DND-41 (cell line): ENCODE data around the gene SCTR.

Experiments
- ATAC-seq: fragments of 200-7000 bp; cut with Tn5 transposase; 3 replicates; pipeline ENCODE4 v1.9.1; 2021; ENCODE audit warnings: low read depth; ENCODE audit not compliant: insufficient read depth
- DNase-seq: peaks from one replicate; pipeline ENCODE4 v3.0.0-alpha.2; 2020
- H2AFZ ChIP-seq: 2 replicates; pipeline ENCODE4 v1.6.0; 2012; ENCODE audit warnings: low read depth, low read length
- H3K27ac ChIP-seq: 2 replicates; pipeline ENCODE4 v1.5.1; 2012; ENCODE audit warnings: low read length, inconsistent platforms
- H3K27me3 ChIP-seq: fragments of 200-600 bp; sonication (generic); 2 replicates; pipeline ENCODE4 v1.6.0; 2012; ENCODE audit warnings: low read length, mild to moderate bottlenecking, inconsistent platforms; ENCODE audit not compliant: insufficient read depth, poor library complexity
- H3K36me3 ChIP-seq: 2 replicates; pipeline ENCODE4 v1.5.1; 2012; ENCODE audit warnings: low read length, inconsistent platforms; ENCODE audit not compliant: insufficient read depth
- H3K4me1 ChIP-seq: 2 replicates; pipeline ENCODE4 v1.5.1; 2012; ENCODE audit warnings: mild to moderate bottlenecking, low read length; ENCODE audit not compliant: insufficient read depth
- H3K4me2 ChIP-seq: 2 replicates; pipeline ENCODE4 v1.6.0; 2012; ENCODE audit warnings: mild to moderate bottlenecking, moderate library complexity, low read length, inconsistent platforms; ENCODE audit not compliant: insufficient read depth
- H3K4me3 ChIP-seq, 2 experiments: fragments of 200-600 bp in 1 of 2; shearing (Covaris generic) in 1 of 2; 2 replicates each; pipeline ENCODE4 v1.5.1; 2012 to 2016; ENCODE audit warnings: inconsistent platforms in 2 of 2, low read length in 2 of 2, mild to moderate bottlenecking in 2 of 2, low read depth in 1 of 2, moderate library complexity in 1 of 2
- H3K79me2 ChIP-seq: 2 replicates; pipeline ENCODE4 v1.6.0; 2012; ENCODE audit warnings: low read length, inconsistent platforms; ENCODE audit not compliant: insufficient read depth
- H3K9ac ChIP-seq: 2 replicates; pipeline ENCODE4 v1.6.0; 2012; ENCODE audit warnings: low read depth, mild to moderate bottlenecking, inconsistent platforms, low read length, moderate library complexity
- H3K9me3 ChIP-seq: 2 replicates; pipeline ENCODE4 v1.5.1; 2012; ENCODE audit warnings: low read length, moderate library complexity, mild to moderate bottlenecking, inconsistent platforms; ENCODE audit not compliant: insufficient read depth, severe bottlenecking
- H4K20me1 ChIP-seq: 2 replicates; pipeline ENCODE4 v1.6.0; 2012; ENCODE audit warnings: low read length; ENCODE audit not compliant: insufficient read depth
- EZH2 ChIP-seq: IDR thresholded peaks from 3 replicates; pipeline ENCODE4 v1.6.1; 2012; ENCODE audit warnings: borderline replicate concordance, low read depth, mild to moderate bottlenecking, moderate library complexity, low read length, inconsistent platforms; ENCODE audit not compliant: severe bottlenecking
- TF ChIP-seq, protein P1 (sequence below): IDR thresholded peaks from 2 replicates; pipeline ENCODE4 v1.5.1; 2012; ENCODE audit warnings: borderline replicate concordance, low read length, moderate library complexity, mild to moderate bottlenecking; ENCODE audit not compliant: poor library complexity, severe bottlenecking; ENCODE audit errors: extremely low read depth

The SCTR gene

DNA sequence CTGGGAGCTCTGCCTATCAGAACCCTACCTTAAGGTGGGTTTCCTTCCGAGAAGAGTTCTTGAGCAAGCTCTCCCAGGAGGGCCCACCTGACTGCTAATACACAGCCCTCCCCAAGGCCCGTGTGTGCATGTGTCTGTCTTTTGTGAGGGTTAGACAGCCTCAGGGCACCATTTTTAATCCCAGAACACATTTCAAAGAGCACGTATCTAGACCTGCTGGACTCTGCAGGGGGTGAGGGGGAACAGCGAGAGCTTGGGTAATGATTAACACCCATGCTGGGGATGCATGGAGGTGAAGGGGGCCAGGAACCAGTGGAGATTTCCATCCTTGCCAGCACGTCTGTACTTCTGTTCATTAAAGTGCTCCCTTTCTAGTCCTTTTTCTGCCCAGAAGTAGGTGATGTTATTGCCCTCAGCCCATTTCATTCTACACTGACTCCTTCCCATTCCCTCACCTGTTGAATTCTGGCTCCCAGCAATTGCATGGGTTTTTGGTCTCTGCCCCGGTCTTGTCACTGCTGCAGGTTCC is 86.1 kb downstream of the SCTR start:
- H3K79me2 ChIP-seq: no peaks in the 10 kb centered on the region

DNA sequence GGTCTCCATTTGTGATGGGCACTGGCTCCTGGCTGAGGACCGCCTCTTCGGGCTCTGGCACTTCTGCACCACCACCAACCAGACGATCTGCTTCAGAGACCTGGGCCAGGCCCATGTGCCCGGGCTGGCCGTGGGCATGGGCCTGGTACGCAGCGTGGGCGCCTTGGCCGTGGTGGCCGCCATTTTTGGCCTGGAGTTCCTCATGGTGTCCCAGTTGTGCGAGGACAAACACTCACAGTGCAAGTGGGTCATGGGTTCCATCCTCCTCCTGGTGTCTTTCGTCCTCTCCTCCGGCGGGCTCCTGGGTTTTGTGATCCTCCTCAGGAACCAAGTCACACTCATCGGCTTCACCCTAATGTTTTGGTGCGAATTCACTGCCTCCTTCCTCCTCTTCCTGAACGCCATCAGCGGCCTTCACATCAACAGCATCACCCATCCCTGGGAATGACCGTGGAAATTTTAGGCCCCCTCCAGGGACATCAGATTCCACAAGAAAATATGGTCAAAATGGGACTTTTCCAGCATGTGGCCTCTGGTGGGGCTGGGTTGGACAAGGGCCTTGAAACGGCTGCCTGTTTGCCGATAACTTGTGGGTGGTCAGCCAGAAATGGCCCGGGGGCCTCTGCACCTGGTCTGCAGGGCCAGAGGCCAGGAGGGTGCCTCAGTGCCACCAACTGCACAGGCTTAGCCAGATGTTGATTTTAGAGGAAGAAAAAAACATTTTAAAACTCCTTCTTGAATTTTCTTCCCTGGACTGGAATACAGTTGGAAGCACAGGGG is 87.1 kb downstream of the SCTR start:
- H4K20me1 ChIP-seq: no peaks in the 10 kb centered on the region
- H3K4me1 ChIP-seq: no peaks in the 10 kb centered on the region
- no peak overlapping the region for H3K4me3 ChIP-seq
- no peaks in the 10 kb centered on the region for H3K36me3 ChIP-seq
- no peaks in the 10 kb centered on the region for H3K9me3 ChIP-seq
- H2AFZ ChIP-seq: no peak overlapping the region
- H3K4me2 ChIP-seq: no peak overlapping the region
- no peak overlapping the region for H3K27ac ChIP-seq
- no peak overlapping the region for H3K9ac ChIP-seq
- no peaks in the 10 kb centered on the region for H3K79me2 ChIP-seq
- peaks cover 7% of the 10 kb centered on the region for H3K27me3 ChIP-seq
- TF ChIP-seq, protein P1, sequence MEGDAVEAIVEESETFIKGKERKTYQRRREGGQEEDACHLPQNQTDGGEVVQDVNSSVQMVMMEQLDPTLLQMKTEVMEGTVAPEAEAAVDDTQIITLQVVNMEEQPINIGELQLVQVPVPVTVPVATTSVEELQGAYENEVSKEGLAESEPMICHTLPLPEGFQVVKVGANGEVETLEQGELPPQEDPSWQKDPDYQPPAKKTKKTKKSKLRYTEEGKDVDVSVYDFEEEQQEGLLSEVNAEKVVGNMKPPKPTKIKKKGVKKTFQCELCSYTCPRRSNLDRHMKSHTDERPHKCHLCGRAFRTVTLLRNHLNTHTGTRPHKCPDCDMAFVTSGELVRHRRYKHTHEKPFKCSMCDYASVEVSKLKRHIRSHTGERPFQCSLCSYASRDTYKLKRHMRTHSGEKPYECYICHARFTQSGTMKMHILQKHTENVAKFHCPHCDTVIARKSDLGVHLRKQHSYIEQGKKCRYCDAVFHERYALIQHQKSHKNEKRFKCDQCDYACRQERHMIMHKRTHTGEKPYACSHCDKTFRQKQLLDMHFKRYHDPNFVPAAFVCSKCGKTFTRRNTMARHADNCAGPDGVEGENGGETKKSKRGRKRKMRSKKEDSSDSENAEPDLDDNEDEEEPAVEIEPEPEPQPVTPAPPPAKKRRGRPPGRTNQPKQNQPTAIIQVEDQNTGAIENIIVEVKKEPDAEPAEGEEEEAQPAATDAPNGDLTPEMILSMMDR: no peak
- no peak for TF ChIP-seq EZH2
- ATAC-seq: no peak
- DNase-seq: no peak

More for the DNA sequence above, 86.1 kb downstream of the SCTR start:
- DNase-seq (no peak), ATAC-seq (no peak)
- Histone ChIP-seq H4K20me1 (no peaks in the 10 kb centered on the region), H2AFZ (no peak overlapping the region), H3K9ac (no peak overlapping the region), H3K9me3 (no peaks in the 10 kb centered on the region), H3K36me3 (no peaks in the 10 kb centered on the region), H3K4me1 (no peaks in the 10 kb centered on the region), H3K27ac (no peak overlapping the region), H3K4me3 (no peak overlapping the region), H3K4me2 (no peak overlapping the region), H3K27me3 (peaks cover 7% of the 10 kb centered on the region)
- TF ChIP-seq, protein P1: no peak

DNA sequence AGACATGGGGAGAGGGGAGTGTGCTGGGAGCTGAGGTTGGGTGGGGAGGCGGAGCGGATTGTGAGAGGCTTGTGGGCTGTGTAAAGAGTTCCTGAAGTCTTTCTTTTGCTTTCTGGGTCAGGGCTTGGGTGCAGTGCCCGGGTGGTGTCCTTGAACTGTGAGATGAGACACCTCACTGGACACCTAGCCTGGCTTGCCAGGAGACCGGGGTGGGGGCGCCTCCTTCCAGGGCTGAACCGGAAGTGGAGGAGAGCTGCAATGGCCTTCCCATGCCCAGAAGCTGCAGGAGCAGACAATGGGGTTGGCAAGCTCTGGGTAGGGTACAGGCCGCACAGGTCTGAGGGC is 88.4 kb downstream of the SCTR start:
- no peak overlapping the region for H3K4me3 ChIP-seq
- ATAC-seq: no peak
- no peak overlapping the region for H3K27ac ChIP-seq
- no peaks in the 10 kb centered on the region for H4K20me1 ChIP-seq
- H3K4me2 ChIP-seq: no peak overlapping the region
- no peak for DNase-seq
- H3K9ac ChIP-seq: no peak overlapping the region
- no peaks in the 10 kb centered on the region for H3K4me1 ChIP-seq
- no peak overlapping the region for H2AFZ ChIP-seq
- H3K36me3 ChIP-seq: no peaks in the 10 kb centered on the region
- no peak for TF ChIP-seq EZH2
- TF ChIP-seq, protein P1: no peak
- H3K9me3 ChIP-seq: no peaks in the 10 kb centered on the region
- H3K27me3 ChIP-seq: peaks cover 7% of the 10 kb centered on the region
- H3K79me2 ChIP-seq: no peaks in the 10 kb centered on the region
